ENCODE data around the gene TMC3.
A peak's percentile ranks its signal among the peaks of the same experiment; 100 is the strongest.

Gene TMC3

GRCh38 chr15:81411969-81412633, 38.1 kb upstream of the TMC3 start:
- no peak for TF ChIP-seq CTCF (IDR thresholded peaks at IDR 0.05; ENCODE audit: low read depth, low read length)
- H3K4me3 ChIP-seq (ENCODE audit: low read depth, low read length) = no peak overlapping the region

- no peak overlapping the region for H3K4me3 ChIP-seq (ENCODE audit: low read depth, low read length)
- TF ChIP-seq CTCF (IDR thresholded peaks at IDR 0.05; ENCODE audit: low read depth, low read length) = no peak
These were observed 37.0 kb upstream of the TMC3 start for GRCh38 chr15:81411051-81411450.

GRCh38 chr15:81410318-81410753, 36.3 kb upstream of the TMC3 start:
- peak; percentile 28; the same call in 1 of the 2 replicates for TF ChIP-seq CTCF (IDR thresholded peaks at IDR 0.05; ENCODE audit: low read depth, low read length)
- H3K4me3 ChIP-seq (ENCODE audit: low read depth, low read length) = no peak overlapping the region

- no peak for TF ChIP-seq CTCF (IDR thresholded peaks at IDR 0.05; ENCODE audit: low read depth, low read length)
- H3K4me3 ChIP-seq (ENCODE audit: low read depth, low read length) = no peak overlapping the region
These were observed 33.7 kb upstream of the TMC3 start for GRCh38 chr15:81407718-81408117.

GRCh38 chr15:81407176-81407575, 33.2 kb upstream of the TMC3 start:
- no peak for TF ChIP-seq CTCF (IDR thresholded peaks at IDR 0.05; ENCODE audit: low read depth, low read length)

GRCh38 chr15:81400640-81401236, 26.7 kb upstream of the TMC3 start:
- TF ChIP-seq CTCF (IDR thresholded peaks at IDR 0.05; ENCODE audit: low read depth, low read length) = peak; percentile 46; the same call in 1 of the 2 replicates

More at GRCh38 chr15:81407176-81407575, 33.2 kb upstream of the TMC3 start:
- H3K4me3 ChIP-seq (ENCODE audit: low read depth, low read length) = no peak overlapping the region

GRCh38 chr15:81398910-81399551, 25.0 kb upstream of the TMC3 start:
- no peak overlapping the region for H3K4me3 ChIP-seq (ENCODE audit: low read depth, low read length)
- TF ChIP-seq CTCF (IDR thresholded peaks at IDR 0.05; ENCODE audit: low read depth, low read length) = no peak

More at GRCh38 chr15:81400640-81401236, 26.7 kb upstream of the TMC3 start:
- no peak overlapping the region for H3K4me3 ChIP-seq (ENCODE audit: low read depth, low read length)
